Measurements from ENCODE around the gene PACSIN2.

Gene PACSIN2

GRCh38 chr22:42887523-42888507 lies 127.1 kb downstream of the PACSIN2 start:
- Histone ChIP-seq H3K9me3 (replicated peaks in 1 of 11) (no peaks in the 10 kb centered on the region), H3K9ac (peak overlapping the region in 1 of 11 experiments; percentile 13; a peak in 1 of 22 replicates), H3K36me3 (peaks cover 68 to 92% (median 88%) of the 10 kb centered on the region in 11 experiments), H3K4me2 (peak overlapping the region in 8 of 11 experiments; percentile 80 to 98 (median 90); a peak in 16 of 22 replicates), H4K20me1 (peaks cover 0 to 61% (median 20%) of the 10 kb centered on the region in 11 experiments; a peak in 12 of 22 replicates), H3K27me3 (no peaks in the 10 kb centered on the region), H3K4me1 (peaks cover 50 to 66% (median 63%) of the 10 kb centered on the region in 10 experiments), H3K27ac (peak overlapping the region in 3 of 11 experiments; percentile 27 to 64 (median 32); a peak in 3 of 22 replicates), H3K4me3 (no peak overlapping the region)
- no peak for TF ChIP-seq Cebpa-rat (IDR thresholded peaks at IDR 0.05)

GRCh38 chr22:42887120-42887519 lies 127.8 kb downstream of the PACSIN2 start:
- Histone ChIP-seq H3K4me2 (peak overlapping the region in 6 of 11 experiments; percentile 8 to 98 (median 85); a peak in 2 of 22 replicates), H3K4me3 (no peak overlapping the region), H3K9ac (peak overlapping the region in 1 of 11 experiments; percentile 6; a peak in 1 of 22 replicates), H4K20me1 (peaks cover 0 to 68% (median 26%) of the 10 kb centered on the region in 11 experiments; a peak in 12 of 22 replicates), H3K27me3 (no peaks in the 10 kb centered on the region), H3K27ac (peak overlapping the region in 1 of 11 experiments; percentile 27; a peak in 1 of 22 replicates), H3K36me3 (peaks cover 75 to 92% (median 88%) of the 10 kb centered on the region in 11 experiments), H3K9me3 (replicated peaks in 1 of 11) (no peaks in the 10 kb centered on the region), H3K4me1 (peaks cover 44 to 59% (median 56%) of the 10 kb centered on the region in 10 experiments)
- TF ChIP-seq Cebpa-rat (IDR thresholded peaks at IDR 0.05) = no peak

- no peak for TF ChIP-seq Cebpa-rat (IDR thresholded peaks at IDR 0.05)
- Histone ChIP-seq H3K36me3 (peaks cover 84 to 94% (median 90%) of the 10 kb centered on the region in 11 experiments), H3K4me3 (no peak overlapping the region), H3K27me3 (no peaks in the 10 kb centered on the region), H3K9me3 (replicated peaks in 1 of 11) (no peaks in the 10 kb centered on the region), H3K4me1 (peaks cover 27 to 45% (median 41%) of the 10 kb centered on the region in 10 experiments), H3K27ac (peak overlapping the region in 2 of 11 experiments; percentile 0 to 38; a peak in 3 of 22 replicates), H3K9ac (peak overlapping the region in 2 of 11 experiments; percentile 12 to 14; a peak in 2 of 22 replicates), H3K4me2 (no peak overlapping the region), H4K20me1 (peaks cover 0 to 84% (median 35%) of the 10 kb centered on the region in 11 experiments; a peak in 14 of 22 replicates)
These were observed 129.5 kb downstream of the PACSIN2 start for GRCh38 chr22:42885446-42885845.

- Histone ChIP-seq H3K36me3 (peaks cover 89 to 94% (median 92%) of the 10 kb centered on the region in 11 experiments), H3K4me2 (no peak overlapping the region), H3K4me3 (no peak overlapping the region)
These were observed 130.2 kb downstream of the PACSIN2 start for GRCh38 chr22:42884616-42885375.

GRCh38 chr22:42883970-42884369 lies 131.0 kb downstream of the PACSIN2 start:
- no peaks in the 10 kb centered on the region for H3K27me3 ChIP-seq
- H3K27ac ChIP-seq = no peak overlapping the region; a peak in 1 of 22 replicates
- no peak overlapping the region for H3K4me3 ChIP-seq
- peaks cover 12 to 31% (median 27%) of the 10 kb centered on the region in 10 experiments for H3K4me1 ChIP-seq
- no peak overlapping the region for H3K4me2 ChIP-seq
- peaks cover 0 to 97% (median 45%) of the 10 kb centered on the region in 11 experiments; a peak in 14 of 22 replicates for H4K20me1 ChIP-seq
- H3K9ac ChIP-seq = no peak overlapping the region
- TF ChIP-seq Cebpa-rat (IDR thresholded peaks at IDR 0.05) = no peak
- peaks cover 97 to 100% (median 99%) of the 10 kb centered on the region in 11 experiments for H3K36me3 ChIP-seq
- no peaks in the 10 kb centered on the region for H3K9me3 ChIP-seq (replicated peaks in 1 of 11)

More at GRCh38 chr22:42884616-42885375, 130.2 kb downstream of the PACSIN2 start:
- Histone ChIP-seq H3K9me3 (replicated peaks in 1 of 11) (no peaks in the 10 kb centered on the region), H3K27ac (peak overlapping the region in 1 of 11 experiments; percentile 38; a peak in 1 of 22 replicates), H3K4me1 (peaks cover 20 to 39% (median 34%) of the 10 kb centered on the region in 10 experiments), H4K20me1 (peaks cover 0 to 91% (median 37%) of the 10 kb centered on the region in 11 experiments; a peak in 14 of 22 replicates), H3K9ac (no peak overlapping the region), H3K27me3 (no peaks in the 10 kb centered on the region)
- TF ChIP-seq Cebpa-rat (IDR thresholded peaks at IDR 0.05) = no peak

- Histone ChIP-seq H3K9me3 (replicated peaks in 1 of 11) (no peaks in the 10 kb centered on the region), H4K20me1 (peaks cover 0 to 100% (median 47%) of the 10 kb centered on the region in 11 experiments; a peak in 15 of 22 replicates), H3K4me3 (no peak overlapping the region), H3K27ac (no peak overlapping the region), H3K36me3 (peaks cover 99 to 100% (median 100%) of the 10 kb centered on the region in 11 experiments), H3K9ac (0 out of 22 replicates have a peak overlapping the region, but pooled peaks of 1 of the 11 experiments have one; percentile 3), H3K4me1 (peaks cover 6 to 22% (median 18%) of the 10 kb centered on the region in 10 experiments; a peak in 17 of 20 replicates), H3K27me3 (no peaks in the 10 kb centered on the region), H3K4me2 (no peak overlapping the region)
- TF ChIP-seq Cebpa-rat (IDR thresholded peaks at IDR 0.05) = no peak
These were observed 131.8 kb downstream of the PACSIN2 start for GRCh38 chr22:42883121-42883520.

- Histone ChIP-seq H3K36me3 (peaks cover 99 to 100% (median 100%) of the 10 kb centered on the region in 11 experiments), H3K4me2 (no peak overlapping the region)
These were observed 132.8 kb downstream of the PACSIN2 start for GRCh38 chr22:42881982-42882656.

More at GRCh38 chr22:42881982-42882656, 132.8 kb downstream of the PACSIN2 start:
- Histone ChIP-seq H3K9me3 (replicated peaks in 1 of 11) (no peaks in the 10 kb centered on the region), H3K27ac (peak overlapping the region in 3 of 11 experiments; percentile 4 to 14 (median 11); a peak in 2 of 22 replicates), H3K4me1 (peaks cover 3 to 12% (median 8%) of the 10 kb centered on the region in 10 experiments; a peak in 11 of 20 replicates), H4K20me1 (peaks cover 0 to 100% (median 49%) of the 10 kb centered on the region in 11 experiments; a peak in 14 of 22 replicates), H3K4me3 (no peak overlapping the region), H3K9ac (no peak overlapping the region; a peak in 1 of 22 replicates), H3K27me3 (no peaks in the 10 kb centered on the region)
- TF ChIP-seq Cebpa-rat (IDR thresholded peaks at IDR 0.05) = no peak
